Fibroblast of mammary gland (primary cell): ENCODE results near the gene SYNCRIP.
A peak's percentile ranks its signal among the peaks of the same experiment; 100 is the strongest.

Experiments used
- DNase-seq: peaks from one replicate; pipeline ENCODE4 v3.0.0-alpha.2; 2010; ENCODE audit warnings: low read depth
- H3K4me3 ChIP-seq: 2 replicates; pipeline ENCODE4 v1.5.1; 2011; ENCODE audit warnings: low read depth, mild to moderate bottlenecking, low read length, moderate library complexity; ENCODE audit not compliant: control insufficient read depth
- TF ChIP-seq, protein P1 (sequence below): conservative IDR thresholded peaks from 2 replicates; pipeline ENCODE4 v1.5.1; 2011; ENCODE audit warnings: low read depth, low read length, inconsistent platforms; ENCODE audit not compliant: control insufficient read depth, insufficient read depth

Gene SYNCRIP

DNA sequence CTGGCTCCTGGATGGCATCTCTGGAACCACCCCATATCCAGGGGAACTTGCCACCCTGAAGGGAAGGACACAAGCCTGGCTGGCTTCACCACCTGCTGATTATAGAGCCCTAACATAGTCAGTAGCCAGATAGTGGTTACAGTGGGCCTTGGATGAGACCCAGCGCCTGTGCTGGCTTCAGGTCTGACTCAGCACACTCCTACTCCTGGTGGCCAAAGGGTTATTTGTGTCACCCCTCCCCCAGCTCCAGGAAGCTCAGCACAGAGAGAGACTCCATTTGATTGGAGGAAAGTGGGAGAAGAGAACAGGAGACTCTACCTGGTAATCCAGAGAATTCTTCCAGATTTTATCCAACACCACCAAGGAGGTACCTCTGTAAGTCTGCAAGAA is 61.8 kb downstream of the SYNCRIP start:
- TF ChIP-seq, protein P1, sequence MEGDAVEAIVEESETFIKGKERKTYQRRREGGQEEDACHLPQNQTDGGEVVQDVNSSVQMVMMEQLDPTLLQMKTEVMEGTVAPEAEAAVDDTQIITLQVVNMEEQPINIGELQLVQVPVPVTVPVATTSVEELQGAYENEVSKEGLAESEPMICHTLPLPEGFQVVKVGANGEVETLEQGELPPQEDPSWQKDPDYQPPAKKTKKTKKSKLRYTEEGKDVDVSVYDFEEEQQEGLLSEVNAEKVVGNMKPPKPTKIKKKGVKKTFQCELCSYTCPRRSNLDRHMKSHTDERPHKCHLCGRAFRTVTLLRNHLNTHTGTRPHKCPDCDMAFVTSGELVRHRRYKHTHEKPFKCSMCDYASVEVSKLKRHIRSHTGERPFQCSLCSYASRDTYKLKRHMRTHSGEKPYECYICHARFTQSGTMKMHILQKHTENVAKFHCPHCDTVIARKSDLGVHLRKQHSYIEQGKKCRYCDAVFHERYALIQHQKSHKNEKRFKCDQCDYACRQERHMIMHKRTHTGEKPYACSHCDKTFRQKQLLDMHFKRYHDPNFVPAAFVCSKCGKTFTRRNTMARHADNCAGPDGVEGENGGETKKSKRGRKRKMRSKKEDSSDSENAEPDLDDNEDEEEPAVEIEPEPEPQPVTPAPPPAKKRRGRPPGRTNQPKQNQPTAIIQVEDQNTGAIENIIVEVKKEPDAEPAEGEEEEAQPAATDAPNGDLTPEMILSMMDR, result no peak
- peak; percentile 86 for DNase-seq
- no peak overlapping the region for H3K4me3 ChIP-seq

DNA sequence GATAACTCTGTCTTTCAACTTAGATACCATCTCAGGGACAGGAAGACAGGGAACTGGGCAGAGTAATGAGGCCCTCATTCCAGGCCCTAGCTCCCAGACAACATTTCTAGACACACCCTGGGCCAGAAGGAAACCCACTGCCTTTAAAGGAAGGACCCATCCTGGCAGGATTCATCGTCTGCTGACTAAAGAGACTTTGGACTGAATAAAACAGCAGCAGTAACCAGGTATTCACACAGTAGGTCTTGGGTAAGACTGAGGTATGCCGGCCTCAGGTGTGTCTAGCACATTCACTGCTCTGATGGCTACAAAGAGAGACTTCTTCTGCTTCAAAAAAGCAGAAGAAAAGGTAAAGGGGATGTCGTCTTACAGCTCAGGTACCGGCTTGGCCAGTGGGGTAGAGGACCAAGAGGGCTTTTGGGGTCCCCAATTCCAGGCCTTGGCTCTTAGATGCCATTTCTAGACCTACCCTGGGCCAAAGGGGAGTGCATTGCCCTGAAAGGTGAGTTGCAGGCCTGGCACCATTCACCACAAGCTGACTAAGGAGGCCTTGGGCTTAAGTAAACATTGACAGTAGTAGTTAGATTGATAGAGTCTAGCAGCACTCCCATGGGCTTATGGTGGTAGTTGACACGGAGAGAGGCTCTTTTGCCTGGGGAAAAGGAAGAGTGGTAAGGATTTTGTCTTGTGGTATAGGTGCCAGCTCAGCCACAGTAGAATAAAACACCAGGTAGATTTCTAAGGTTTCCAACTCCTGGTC is 62.4 kb downstream of the SYNCRIP start:
- peak; percentile 27 for DNase-seq
- H3K4me3 ChIP-seq, result no peak overlapping the region
- TF ChIP-seq, protein P1, result no peak

DNA sequence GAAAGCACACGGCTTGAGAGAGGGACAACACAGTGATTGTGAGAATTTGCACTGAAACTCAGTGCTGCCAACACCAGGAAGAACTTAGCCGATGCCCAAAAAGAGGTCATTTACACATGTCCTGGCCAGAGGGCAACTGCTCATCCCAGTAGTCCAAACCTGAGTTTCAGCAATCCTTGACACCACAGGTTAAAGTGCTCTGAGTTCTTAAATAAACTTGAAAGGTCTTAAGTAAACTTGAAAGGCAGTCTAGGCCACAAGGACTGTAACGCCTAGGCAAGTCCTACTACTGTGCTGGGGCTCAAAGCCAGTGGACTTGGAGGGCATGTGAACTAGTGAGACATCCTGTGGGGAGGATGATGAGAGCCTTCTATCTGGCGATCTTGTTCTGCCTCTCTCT is 63.1 kb downstream of the SYNCRIP start:
- DNase-seq, result no peak
- no peak overlapping the region for H3K4me3 ChIP-seq
- TF ChIP-seq, protein P1, result no peak

DNA sequence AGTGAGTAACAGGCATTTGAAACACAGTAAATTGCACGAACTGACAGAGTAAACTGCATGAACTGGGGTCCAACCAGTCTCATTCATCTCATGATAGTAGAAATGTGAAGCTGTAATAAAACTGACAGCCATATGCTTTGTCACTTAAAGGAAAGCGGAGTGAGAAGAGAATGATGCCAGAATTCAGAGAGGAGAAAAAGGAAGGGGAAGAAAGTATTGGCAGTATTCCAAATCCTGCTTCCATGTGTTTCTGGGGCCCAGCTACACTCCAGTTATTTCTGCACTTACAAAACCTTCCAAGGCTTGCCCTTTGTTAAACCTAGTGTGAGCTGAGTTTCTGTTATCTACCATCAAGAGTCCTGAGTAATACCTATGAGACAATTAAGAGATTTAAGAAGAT is 66.2 kb downstream of the SYNCRIP start:
- TF ChIP-seq, protein P1, result no peak
- no peak overlapping the region for H3K4me3 ChIP-seq
- no peak for DNase-seq

DNA sequence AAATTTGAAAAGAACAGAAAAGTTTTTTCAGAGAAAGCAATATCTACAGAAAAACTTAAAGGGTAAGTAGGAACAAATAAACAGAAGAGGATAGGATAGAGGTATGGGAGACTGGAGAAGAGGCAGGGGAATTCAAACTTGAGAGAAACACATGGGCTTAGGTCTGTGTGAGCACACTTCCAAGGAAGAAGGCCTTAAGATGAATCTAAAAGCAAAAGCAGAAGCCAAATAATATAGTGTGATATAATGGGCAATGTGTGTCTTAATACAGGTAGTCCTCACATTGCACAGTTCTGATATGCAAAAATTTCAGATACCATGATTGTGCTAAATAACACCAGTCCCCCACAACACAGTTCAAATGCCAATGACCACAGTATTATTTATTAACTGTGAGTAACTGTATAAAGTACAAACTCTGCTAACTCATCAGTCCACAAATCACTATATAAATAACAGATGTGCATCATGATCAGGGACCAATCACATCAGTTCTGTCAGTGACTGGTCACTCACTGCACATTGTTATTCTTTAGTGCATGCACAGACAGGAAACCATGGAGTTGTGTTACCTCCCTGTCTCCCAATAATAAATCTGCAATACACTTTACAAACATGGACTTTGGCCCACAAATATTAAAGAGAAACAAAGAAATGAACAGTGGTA is 67.6 kb downstream of the SYNCRIP start:
- peak; percentile 93 for DNase-seq
- TF ChIP-seq, protein P1, result no peak
- H3K4me3 ChIP-seq, result no peak overlapping the region

DNA sequence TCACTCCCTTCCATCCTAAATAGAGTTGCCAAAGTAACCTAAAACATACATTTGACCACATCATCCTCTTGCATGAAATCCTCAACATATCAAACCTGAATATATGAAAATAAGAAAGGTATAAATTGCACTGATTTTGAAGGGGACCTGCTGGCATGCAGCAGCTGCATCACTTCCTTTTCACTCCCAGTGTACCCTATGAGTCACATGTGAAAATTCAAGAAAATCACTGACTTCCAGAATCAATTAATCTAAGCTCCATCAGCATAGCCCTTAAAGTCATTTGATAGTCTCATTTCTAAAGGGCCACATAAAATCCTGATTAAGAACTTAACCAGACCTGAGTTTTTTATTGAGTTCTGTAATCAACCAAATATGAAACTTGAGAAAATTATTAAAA is 73.4 kb downstream of the SYNCRIP start:
- H3K4me3 ChIP-seq, result no peak overlapping the region
- TF ChIP-seq, protein P1, result no peak
- DNase-seq, result peak; percentile 71
